Measurements from ENCODE around the gene PIAS1. TPM values are rescaled to one million over a fixed set of nuclear protein-coding genes. Genes with fewer than 3 reads are reported as not detected.

The PIAS1 gene
- total and polyA plus RNA-seq, 11 donors, result 6.2 to 37.8 (median 29.4) TPM

DNA sequence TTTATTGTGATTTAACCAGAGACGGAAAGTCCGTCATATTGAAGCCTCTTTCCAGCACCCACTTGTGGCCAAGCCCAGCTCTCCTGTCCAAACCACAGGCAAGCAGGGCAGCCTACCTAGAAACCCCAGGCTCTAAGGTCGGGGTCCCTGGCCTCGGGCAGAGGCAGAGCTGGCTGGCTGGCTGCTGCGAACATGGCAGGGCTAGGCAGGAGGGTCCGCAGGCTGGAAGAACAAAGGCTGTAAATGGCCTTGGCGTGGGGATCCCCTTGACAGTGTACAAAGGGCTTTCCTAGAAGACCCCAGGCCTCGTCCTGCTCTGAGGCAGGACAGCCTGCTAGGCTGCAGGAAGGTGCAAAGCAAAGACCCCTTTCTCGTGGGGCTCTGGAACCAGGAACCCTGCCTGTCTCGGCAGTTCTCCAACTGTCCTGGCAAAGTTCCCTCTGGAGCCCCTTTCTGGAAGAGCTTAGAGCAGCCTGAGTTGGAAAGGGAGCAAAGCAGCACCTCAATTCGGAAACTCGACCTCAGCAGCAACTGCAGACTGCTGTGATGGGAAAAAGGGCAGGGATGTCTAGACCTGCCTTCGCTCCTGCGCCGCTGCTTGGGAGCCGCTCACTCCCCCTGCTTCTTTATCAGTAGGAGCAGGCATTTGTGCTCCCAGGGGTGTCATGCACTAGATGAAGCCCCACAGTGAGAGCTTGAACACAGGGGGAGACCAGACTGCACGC, 142.5 kb downstream of the PIAS1 start:
- Histone ChIP-seq H3K4me3 (no peak overlapping the region), H3K4me1 (peaks cover 0 to 45% (median 13%) of the 10 kb centered on the region in 12 donors), H3K36me3 (peaks cover 0 to 43% (median 15%) of the 10 kb centered on the region in 9 donors), H3K9me3 (no peaks in the 10 kb centered on the region), H3K27me3 (no peaks in the 10 kb centered on the region), H3K27ac (peak overlapping the region in 1 of 12 donors; percentile 5)
- intact Hi-C loops (cut with DNase I), result no loop called here
- DNase-seq, result no peak
- ATAC-seq, result no peak
- WGBS, 4 donors, result 85 to 89% (median 87%) methylated on average over 16 to 17 of the region's 17 CpGs
- TF ChIP-seq CTCF (IDR thresholded peaks at IDR 0.05), result no peak
- no peak for TF ChIP-seq POLR2A (IDR thresholded peaks at IDR 0.05)

DNA sequence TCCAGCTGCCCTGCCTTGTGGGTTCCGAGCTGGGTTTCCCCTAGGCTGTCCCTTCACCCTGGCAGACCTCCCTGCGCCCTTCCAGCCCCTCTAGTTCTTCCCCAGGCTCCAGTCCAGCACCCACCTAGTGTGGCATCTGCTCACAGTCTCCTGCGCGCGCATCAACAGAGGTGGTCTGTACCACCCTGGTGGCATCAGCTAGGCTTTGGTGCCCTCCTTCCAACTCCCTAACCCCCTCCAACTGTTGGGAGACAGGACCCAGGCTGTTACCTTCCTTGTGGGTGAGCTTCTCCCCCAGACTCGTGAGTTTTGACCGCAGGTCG, 143.0 kb downstream of the PIAS1 start:
- Histone ChIP-seq H3K4me1 (peaks cover 0 to 45% (median 13%) of the 10 kb centered on the region in 12 donors), H3K27ac (no peak overlapping the region), H3K27me3 (no peaks in the 10 kb centered on the region), H3K36me3 (peaks cover 0 to 37% (median 10%) of the 10 kb centered on the region in 9 donors), H3K4me3 (no peak overlapping the region), H3K9me3 (no peaks in the 10 kb centered on the region)
- ATAC-seq, result no peak
- TF ChIP-seq POLR2A (IDR thresholded peaks at IDR 0.05), result no peak
- intact Hi-C loops (cut with DNase I), result no loop called here
- DNase-seq, result no peak
- WGBS, 4 donors, result 93 to 95% (median 94%) methylated on average over 8 of the region's 8 CpGs

- ATAC-seq (no peak), DNase-seq (no peak)
- Histone ChIP-seq H3K36me3 (peaks cover 0 to 30% (median 3%) of the 10 kb centered on the region in 9 donors), H3K4me3 (no peak overlapping the region), H3K4me1 (peaks cover 0 to 39% (median 13%) of the 10 kb centered on the region in 12 donors), H3K9me3 (no peaks in the 10 kb centered on the region), H3K27me3 (no peaks in the 10 kb centered on the region), H3K27ac (no peak overlapping the region)
- TF ChIP-seq POLR2A (IDR thresholded peaks at IDR 0.05) (no peak), CTCF (IDR thresholded peaks at IDR 0.05) (no peak)
- intact Hi-C loops (cut with DNase I), result no loop called here
- WGBS, 4 donors, result 82 to 88% (median 84%) methylated on average over 7 to 11 of the region's 11 CpGs
These were observed 143.7 kb downstream of the PIAS1 start for GRCh38 chr15:68197661-68198437.

- intact Hi-C loops (cut with DNase I), result no loop called here
- no peaks in the 10 kb centered on the region for H3K9me3 ChIP-seq
- 55 to 64% (median 63%) methylated on average over 11 of the region's 11 CpGs for WGBS, 4 donors
- H3K4me1 ChIP-seq, result peaks cover 0 to 36% (median 15%) of the 10 kb centered on the region in 12 donors
- no peak overlapping the region for H3K27ac ChIP-seq
- ATAC-seq (no peak), DNase-seq (no peak)
- no peak overlapping the region for H3K4me3 ChIP-seq
- peaks cover 0 to 17% (median 0%) of the 10 kb centered on the region in 9 donors for H3K36me3 ChIP-seq
- H3K27me3 ChIP-seq, result no peaks in the 10 kb centered on the region
- no peak for TF ChIP-seq CTCF (IDR thresholded peaks at IDR 0.05)
- TF ChIP-seq POLR2A (IDR thresholded peaks at IDR 0.05), result no peak
These were observed 145.2 kb downstream of the PIAS1 start for GRCh38 chr15:68199340-68199739.
